Keratinocyte (primary cell): ENCODE measurements around the gene BEAN1. TPM values are rescaled to one million over a fixed set of nuclear protein-coding genes. Genes with fewer than 3 reads are reported as not detected.
"Not testable (repeated sequence)": the region's sequence is repeated elsewhere in the genome, so short reads cannot be mapped to it uniquely, and the experiment has no call there.

ENCODE experiments used
- DNase-seq: peaks from one replicate; pipeline ENCODE4 v3.0.0-alpha.2; 2011; ENCODE audit warnings: low read depth, missing footprints, low spot score
- FAIRE-seq: peaks from 2 replicates; lab custom pipeline; 2011; peaks lifted over from hg19 to GRCh38; lab: Jason Lieb, UNC
- H2AFZ ChIP-seq: 2 replicates; pipeline ENCODE4 v1.6.0; 2012; ENCODE audit warnings: low read length, control low read depth, inconsistent platforms; ENCODE audit not compliant: control insufficient read depth
- H3K27ac ChIP-seq: 2 replicates; pipeline ENCODE4 v1.5.1; 2011; ENCODE audit warnings: low read length; ENCODE audit not compliant: control insufficient read depth, insufficient read depth
- H3K27me3 ChIP-seq: 3 replicates; pipeline ENCODE4 v1.6.0; 2011; ENCODE audit warnings: low read length; ENCODE audit not compliant: control insufficient read depth, insufficient read depth; ENCODE audit errors: extremely low read depth
- H3K36me3 ChIP-seq, 2 experiments: 2 replicates in 1 of 2; 3 replicates in 1 of 2; pipeline ENCODE4 v1.5.1; 2011; ENCODE audit warnings: low read length in 2 of 2, mild to moderate bottlenecking in 1 of 2; ENCODE audit not compliant: control insufficient read depth in 2 of 2, insufficient read depth in 2 of 2; ENCODE audit errors: extremely low read depth in 1 of 2
- H3K4me1 ChIP-seq: 3 replicates; pipeline ENCODE4 v1.5.1; 2011; ENCODE audit warnings: low read length; ENCODE audit not compliant: control insufficient read depth, insufficient read depth; ENCODE audit errors: extremely low read depth
- H3K4me2 ChIP-seq: 3 replicates; pipeline ENCODE4 v1.6.0; 2011; ENCODE audit warnings: low read depth, low read length; ENCODE audit not compliant: control insufficient read depth, insufficient read depth; ENCODE audit errors: extremely low read depth
- H3K4me3 ChIP-seq, 3 experiments: fragments of 200-600 bp in 1 of 3; sonication (generic) in 1 of 3; 2 replicates in 2 of 3; 3 replicates in 1 of 3; pipeline ENCODE4 v1.5.1; 2011 to 2016; ENCODE audit warnings: low read length in 3 of 3, mild to moderate bottlenecking in 3 of 3, control low read depth in 2 of 3, inconsistent platforms in 1 of 3, low read depth in 1 of 3, mixed read lengths in 1 of 3, mixed run types in 1 of 3, moderate library complexity in 1 of 3; ENCODE audit not compliant: control insufficient read depth in 2 of 3, insufficient read depth in 2 of 3; ENCODE audit errors: extremely low read depth in 1 of 3
- H3K79me2 ChIP-seq: 2 replicates; pipeline ENCODE4 v1.6.0; 2012; ENCODE audit warnings: low read length; ENCODE audit not compliant: control insufficient read depth, insufficient read depth
- H3K9ac ChIP-seq: 3 replicates; pipeline ENCODE4 v1.6.0; 2011; ENCODE audit warnings: low read length; ENCODE audit not compliant: control insufficient read depth, insufficient read depth; ENCODE audit errors: extremely low read depth
- H3K9me1 ChIP-seq: 3 replicates; pipeline ENCODE4 v1.6.0; 2011; ENCODE audit warnings: low read length; ENCODE audit not compliant: control insufficient read depth, insufficient read depth; ENCODE audit errors: extremely low read depth
- H3K9me3 ChIP-seq: 2 replicates; pipeline ENCODE4 v1.5.1; 2012; ENCODE audit warnings: low read depth, low read length; ENCODE audit not compliant: control insufficient read depth
- H4K20me1 ChIP-seq: 3 replicates; pipeline ENCODE4 v1.6.0; 2011; ENCODE audit warnings: low read length; ENCODE audit not compliant: control insufficient read depth, insufficient read depth; ENCODE audit errors: extremely low read depth
- CTCF ChIP-seq, 3 experiments: IDR thresholded peaks in 1 of 3; conservative IDR thresholded peaks in 1 of 3; optimal IDR thresholded peaks in 1 of 3; 2 replicates in 2 of 3; 3 replicates in 1 of 3; pipeline versions ENCODE3 to v1.5.1; 2011; ENCODE audit warnings: low read length in 3 of 3, mild to moderate bottlenecking in 3 of 3, moderate library complexity in 2 of 3, control low read depth in 1 of 3, inconsistent platforms in 1 of 3; ENCODE audit not compliant: insufficient read depth in 2 of 3; ENCODE audit errors: extremely low read depth in 1 of 3
- EZH2 ChIP-seq: IDR thresholded peaks from one replicate; pipeline ENCODE4 v1.6.1; 2012; ENCODE audit warnings: inconsistent platforms, mild to moderate bottlenecking, low read length, moderate library complexity
- dilution Hi-C: fragments of 300-500 bp; cut with MboI; formaldehyde crosslinking; loops from one replicate; pipeline ENCODE4 v1.7.0; 2020; ENCODE audit warnings: low sequenced_read_pairs; ENCODE audit not compliant: extremely low pct_ligation_motif_present
- polyA plus RNA-seq, 5 experiments: library from polyadenylated mRNA; depleted of rRNA in 3 of 5; stranded (reverse) in 3 of 5; stranded (forward) in 1 of 5; unstranded in 1 of 5; fragments of >200 nt; gene quantifications; 1 replicate in 1 of 5; 2 replicates in 3 of 5; 3 replicates in 1 of 5; pipeline versions ENCODE4 v1.2.1 to v1.2.3, GENCODE V29; 2011 to 2012; ENCODE audit warnings: missing spikeins in 2 of 5, low read depth in 1 of 5, low replicate concordance in 1 of 5

Gene BEAN1
- polyA plus RNA-seq, 1 donor (not counting 4 experiments of a cell fraction or from before 2014, with no cell fraction given): 0.24 TPM

- H3K9me3 ChIP-seq, dilution Hi-C loops, H2AFZ ChIP-seq, H3K27me3 ChIP-seq, H4K20me1 ChIP-seq, H3K9ac ChIP-seq, H3K4me1 ChIP-seq, H3K36me3 ChIP-seq, H3K4me3 ChIP-seq, H3K9me1 ChIP-seq, FAIRE-seq, H3K4me2 ChIP-seq, H3K79me2 ChIP-seq, DNase-seq, H3K27ac ChIP-seq: not testable (repeated sequence)
These were observed 74.5 kb downstream of the BEAN1 start for GRCh38 chr16:66501563-66501962.

GRCh38 chr16:66502020-66502913 lies 75.2 kb downstream of the BEAN1 start:
- H3K36me3 ChIP-seq: no peaks in the 10 kb centered on the region
- H3K4me1 ChIP-seq: no peaks in the 10 kb centered on the region
- no peak overlapping the region for H2AFZ ChIP-seq
- no peaks in the 10 kb centered on the region for H3K9me1 ChIP-seq
- DNase-seq (no peak), FAIRE-seq (no peak)
- no peak overlapping the region for H3K9ac ChIP-seq
- no peak overlapping the region for H3K4me3 ChIP-seq
- no peaks in the 10 kb centered on the region for H3K27me3 ChIP-seq
- H3K9me3 ChIP-seq: no peaks in the 10 kb centered on the region
- no peaks in the 10 kb centered on the region for H4K20me1 ChIP-seq
- dilution Hi-C loops: no loop called here
- H3K4me2 ChIP-seq: no peak overlapping the region
- no peak for TF ChIP-seq EZH2
- no peak for TF ChIP-seq CTCF (optimal IDR thresholded peaks at IDR 0.05 in 1 of 3, IDR thresholded peaks at IDR 0.05 in 1 of 3, conservative IDR thresholded peaks at IDR 0.05 in 1 of 3; ENCODE audit: extremely low read depth in 1 of 3, insufficient read depth in 2 of 3, low read length in 3 of 3)
- H3K27ac ChIP-seq: no peak overlapping the region
- no peaks in the 10 kb centered on the region for H3K79me2 ChIP-seq
